HG03097 (cell line): ENCODE data around the gene PRKAR2B.
"Not testable (repeated sequence)": the region's sequence is repeated elsewhere in the genome, so short reads cannot be mapped to it uniquely, and the experiment has no call there.

Source experiments
- ATAC-seq: cut with Tn5 transposase; IDR thresholded peaks from one replicate; pipeline ENCODE4 v1.9.1; 2021; ENCODE audit not compliant: unreplicated experiment, low FRiP score

Gene PRKAR2B

GRCh38 chr7:107025449-107026103 is 18.9 kb upstream of the PRKAR2B start:
- no peak for ATAC-seq

- ATAC-seq, result no peak
These were observed 18.3 kb upstream of the PRKAR2B start for GRCh38 chr7:107026166-107026565.

GRCh38 chr7:107027208-107027607 is 17.3 kb upstream of the PRKAR2B start:
- ATAC-seq, result no peak

GRCh38 chr7:107029061-107029763 is 15.3 kb upstream of the PRKAR2B start:
- no peak for ATAC-seq

- no peak for ATAC-seq
These were observed 14.7 kb upstream of the PRKAR2B start for GRCh38 chr7:107029764-107030286.

- ATAC-seq, result no peak
These were observed 12.5 kb upstream of the PRKAR2B start for GRCh38 chr7:107032050-107032449.

GRCh38 chr7:107032720-107033438 is 11.6 kb upstream of the PRKAR2B start:
- ATAC-seq, result no peak

- no peak for ATAC-seq
These were observed 10.0 kb upstream of the PRKAR2B start for GRCh38 chr7:107034553-107034952.

- no peak for ATAC-seq
These were observed 9.1 kb upstream of the PRKAR2B start for GRCh38 chr7:107035446-107035845.

- ATAC-seq, result no peak
These were observed 8.0 kb upstream of the PRKAR2B start for GRCh38 chr7:107036535-107036934.

GRCh38 chr7:107037717-107038603 is 6.5 kb upstream of the PRKAR2B start:
- ATAC-seq, result no peak

- ATAC-seq, result no peak
These were observed 5.2 kb upstream of the PRKAR2B start for GRCh38 chr7:107039199-107039900.

GRCh38 chr7:107041097-107041496 is 3.4 kb upstream of the PRKAR2B start:
- no peak for ATAC-seq

- not testable (repeated sequence) for ATAC-seq
These were observed 2.7 kb upstream of the PRKAR2B start for GRCh38 chr7:107041764-107042163.

GRCh38 chr7:107042326-107042910 is 2.1 kb upstream of the PRKAR2B start:
- not testable (repeated sequence) for ATAC-seq

- no peak for ATAC-seq
These were observed 1.0 kb upstream of the PRKAR2B start for GRCh38 chr7:107043491-107043890.

- ATAC-seq, result no peak
These were observed 571 bp upstream of the PRKAR2B start for GRCh38 chr7:107043921-107044346.

GRCh38 chr7:107045195-107045960 is 873 bp downstream of the PRKAR2B start:
- ATAC-seq, result no peak

- no peak for ATAC-seq
These were observed 1.5 kb downstream of the PRKAR2B start for GRCh38 chr7:107045980-107046379.
